KMS-11 (cell line): ENCODE measurements around the gene CXCR4.

Experiments used
- H2AFZ ChIP-seq: fragments of 200-600 bp; sonication (generic); 2 replicates; pipeline ENCODE4 v1.6.1; 2016; ENCODE audit warnings: antibody characterized with exemption, mixed run types, low read depth
- H3K27ac ChIP-seq: fragments of 200-600 bp; sonication (generic); 2 replicates; pipeline ENCODE4 v1.6.1; 2016; ENCODE audit warnings: mild to moderate bottlenecking, mixed run types
- H3K27me3 ChIP-seq: fragments of 200-600 bp; sonication (generic); 2 replicates; pipeline ENCODE4 v1.6.1; 2017; ENCODE audit warnings: mild to moderate bottlenecking, low read depth, mixed run types, moderate library complexity; ENCODE audit not compliant: insufficient read depth
- H3K36me3 ChIP-seq: fragments of 200-600 bp; sonication (generic); 2 replicates; pipeline ENCODE4 v1.6.1; 2017; ENCODE audit warnings: mild to moderate bottlenecking, mixed run types; ENCODE audit not compliant: insufficient read depth
- H3K4me1 ChIP-seq: fragments of 200-600 bp; sonication (generic); 2 replicates; pipeline ENCODE4 v1.6.1; 2016; ENCODE audit warnings: mild to moderate bottlenecking, low read depth, mixed run types; ENCODE audit not compliant: poor library complexity, severe bottlenecking
- H3K4me2 ChIP-seq: fragments of 200-600 bp; sonication (generic); 2 replicates; pipeline ENCODE4 v1.7.0; 2016; ENCODE audit warnings: mild to moderate bottlenecking, mixed run types
- H3K4me3 ChIP-seq: fragments of 200-600 bp; sonication (generic); IDR thresholded peaks from 2 replicates; pipeline ENCODE4 v1.6.1; 2017; ENCODE audit warnings: low read depth, low read length, mixed read lengths; ENCODE audit not compliant: insufficient read depth
- H3K79me2 ChIP-seq: fragments of 200-600 bp; sonication (generic); 2 replicates; pipeline ENCODE4 v1.6.1; 2016; ENCODE audit warnings: low read depth, mixed run types; ENCODE audit not compliant: insufficient read depth
- H3K9ac ChIP-seq: fragments of 200-600 bp; sonication (generic); 2 replicates; pipeline ENCODE4 v1.6.1; 2016; ENCODE audit warnings: mild to moderate bottlenecking, mixed run types
- H4K20me1 ChIP-seq: fragments of 200-600 bp; sonication (generic); 2 replicates; pipeline ENCODE4 v1.6.1; 2016; ENCODE audit warnings: mild to moderate bottlenecking, mixed run types; ENCODE audit not compliant: insufficient read depth
- TF ChIP-seq, protein P1 (sequence below): fragments of 200-600 bp; sonication (generic); conservative IDR thresholded peaks from 2 replicates; pipeline ENCODE4 v1.6.1; 2017; ENCODE audit warnings: low read depth, mild to moderate bottlenecking, antibody characterized with exemption, low read length, moderate library complexity, mixed read lengths

Gene CXCR4

GRCh38 chr2:136117909-136118818, at the start of gene CXCR4:
TSS of gene CXCR4 (minus strand) at chr2:136118149. CDS start at chr2:136118060, 89 bp downstream.
- Histone ChIP-seq H3K4me1 (peaks cover 36% of the 10 kb centered on the region), H3K4me3 (peak within 1 kb of the TSS; percentile 19), H3K27ac (peak within 1 kb of the TSS; percentile 66), H3K79me2 (peaks cover 17% of the 10 kb centered on the region), H3K27me3 (peaks cover 16% of the 10 kb centered on the region), H3K4me2 (peak within 1 kb of the TSS; percentile 86), H2AFZ (peak within 1 kb of the TSS; percentile 58), H4K20me1 (no peaks in the 10 kb centered on the region), H3K9ac (peak within 1 kb of the TSS; percentile 69; the same call in 1 of the 2 replicates), H3K36me3 (peaks cover 9% of the 10 kb centered on the region; the same call in 1 of the 2 replicates)
- TF ChIP-seq, protein P1, sequence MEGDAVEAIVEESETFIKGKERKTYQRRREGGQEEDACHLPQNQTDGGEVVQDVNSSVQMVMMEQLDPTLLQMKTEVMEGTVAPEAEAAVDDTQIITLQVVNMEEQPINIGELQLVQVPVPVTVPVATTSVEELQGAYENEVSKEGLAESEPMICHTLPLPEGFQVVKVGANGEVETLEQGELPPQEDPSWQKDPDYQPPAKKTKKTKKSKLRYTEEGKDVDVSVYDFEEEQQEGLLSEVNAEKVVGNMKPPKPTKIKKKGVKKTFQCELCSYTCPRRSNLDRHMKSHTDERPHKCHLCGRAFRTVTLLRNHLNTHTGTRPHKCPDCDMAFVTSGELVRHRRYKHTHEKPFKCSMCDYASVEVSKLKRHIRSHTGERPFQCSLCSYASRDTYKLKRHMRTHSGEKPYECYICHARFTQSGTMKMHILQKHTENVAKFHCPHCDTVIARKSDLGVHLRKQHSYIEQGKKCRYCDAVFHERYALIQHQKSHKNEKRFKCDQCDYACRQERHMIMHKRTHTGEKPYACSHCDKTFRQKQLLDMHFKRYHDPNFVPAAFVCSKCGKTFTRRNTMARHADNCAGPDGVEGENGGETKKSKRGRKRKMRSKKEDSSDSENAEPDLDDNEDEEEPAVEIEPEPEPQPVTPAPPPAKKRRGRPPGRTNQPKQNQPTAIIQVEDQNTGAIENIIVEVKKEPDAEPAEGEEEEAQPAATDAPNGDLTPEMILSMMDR, result no peak; the same call in 1 of the 2 replicates

- H3K4me1 ChIP-seq, result no peaks in the 10 kb centered on the region
- no peak overlapping the region for H3K9ac ChIP-seq
- H3K4me2 ChIP-seq, result no peak overlapping the region
- no peaks in the 10 kb centered on the region for H3K79me2 ChIP-seq
- H3K27me3 ChIP-seq, result no peaks in the 10 kb centered on the region
- TF ChIP-seq, protein P1, result no peak
- H3K27ac ChIP-seq, result no peak overlapping the region
- no peaks in the 10 kb centered on the region for H3K36me3 ChIP-seq
- H2AFZ ChIP-seq, result no peak overlapping the region
- H4K20me1 ChIP-seq, result no peaks in the 10 kb centered on the region
- no peak overlapping the region for H3K4me3 ChIP-seq
These were observed 46.4 kb upstream of the CXCR4 start for GRCh38 chr2:136164280-136164776.

DNA sequence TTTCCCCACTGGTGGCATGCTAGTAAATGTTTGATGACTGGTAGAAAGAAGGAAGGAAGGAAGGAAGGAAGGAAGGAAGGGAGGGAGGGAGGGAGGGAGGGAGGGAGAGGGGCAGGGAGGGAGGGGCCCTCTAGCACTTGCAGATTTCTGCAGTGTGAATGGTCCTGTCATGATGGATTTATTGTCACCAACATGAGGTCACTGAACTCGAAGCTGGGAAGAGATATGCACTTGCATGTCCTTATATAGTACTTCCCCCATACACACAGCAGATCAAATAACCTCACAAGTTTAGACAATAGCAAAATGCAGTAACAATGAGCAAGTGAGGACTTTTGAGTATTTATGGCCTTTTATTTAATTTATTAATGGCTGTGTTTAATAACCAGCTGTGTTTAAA, 44.5 kb upstream of the CXCR4 start:
- H3K4me3 ChIP-seq, result no peak overlapping the region
- no peak overlapping the region for H2AFZ ChIP-seq
- H3K27ac ChIP-seq, result no peak overlapping the region
- TF ChIP-seq, protein P1, result no peak
- H4K20me1 ChIP-seq, result no peaks in the 10 kb centered on the region
- H3K36me3 ChIP-seq, result no peaks in the 10 kb centered on the region
- no peak overlapping the region for H3K9ac ChIP-seq
- H3K4me1 ChIP-seq, result no peaks in the 10 kb centered on the region
- no peak overlapping the region for H3K4me2 ChIP-seq
- H3K27me3 ChIP-seq, result no peaks in the 10 kb centered on the region
- no peaks in the 10 kb centered on the region for H3K79me2 ChIP-seq

DNA sequence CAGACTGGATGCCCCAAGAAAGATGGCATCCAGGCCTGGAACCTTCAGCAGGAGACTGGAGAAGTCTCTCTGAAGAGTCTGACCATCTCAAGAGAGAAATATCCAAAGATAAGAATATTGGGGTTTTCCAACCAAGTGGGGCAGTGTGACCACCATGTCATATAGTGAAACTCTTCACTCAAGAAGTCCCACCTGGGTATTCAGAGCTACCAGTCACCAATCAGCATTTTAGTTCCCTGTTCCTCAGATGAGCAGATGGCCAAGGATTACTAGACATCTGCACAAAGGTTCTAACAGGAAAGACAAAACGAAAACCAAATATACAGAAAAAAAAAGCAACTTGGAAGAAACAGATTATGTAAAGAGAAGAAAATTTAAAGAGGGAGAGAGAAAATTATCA, 38.5 kb upstream of the CXCR4 start:
- Histone ChIP-seq H2AFZ (no peak overlapping the region), H3K4me3 (no peak overlapping the region), H3K4me2 (no peak overlapping the region)

More for the DNA sequence above, 38.5 kb upstream of the CXCR4 start:
- H3K27me3 ChIP-seq, result no peaks in the 10 kb centered on the region
- H3K79me2 ChIP-seq, result no peaks in the 10 kb centered on the region
- H3K9ac ChIP-seq, result no peak overlapping the region
- TF ChIP-seq, protein P1, result no peak
- no peak overlapping the region for H3K27ac ChIP-seq
- no peaks in the 10 kb centered on the region for H3K36me3 ChIP-seq
- no peaks in the 10 kb centered on the region for H4K20me1 ChIP-seq
- H3K4me1 ChIP-seq, result peaks cover 7% of the 10 kb centered on the region
